T-helper 2 cell treated with Interferon-gamma antibody and Interleukin-4, amounts not matched to agents 5 μg/mL and 100 μg/mL, for 36 hours (primary cell): ENCODE measurements around the gene CYP11A1.
A peak's percentile ranks its signal among the peaks of the same experiment; 100 is the strongest.

Source experiments
- DNase-seq: peaks from one replicate; pipeline ENCODE4 v3.0.0; 2021; ENCODE audit warnings: low spot score
- H3K27ac Mint-ChIP-seq: one replicate; pipeline ENCODE4 v1.8.0; 2021; ENCODE audit warnings: mild to moderate bottlenecking, mixed read lengths
- H3K27me3 Mint-ChIP-seq: one replicate; pipeline ENCODE4 v1.8.0; 2021; ENCODE audit warnings: low read depth, mixed read lengths
- H3K36me3 Mint-ChIP-seq: one replicate; pipeline ENCODE4 v1.8.0; 2021; ENCODE audit warnings: low read depth, mixed read lengths
- H3K4me1 Mint-ChIP-seq: one replicate; pipeline ENCODE4 v1.8.0; 2021; ENCODE audit warnings: low read depth, mixed read lengths
- H3K4me3 Mint-ChIP-seq: one replicate; pipeline ENCODE4 v1.8.0; 2022; ENCODE audit warnings: mild to moderate bottlenecking, moderate library complexity, mixed read lengths
- H3K9me3 Mint-ChIP-seq: one replicate; pipeline ENCODE4 v1.8.0; 2021; ENCODE audit warnings: mixed read lengths

The CYP11A1 gene

GRCh38 chr15:74387621-74388362 lies 20.3 kb upstream of the CYP11A1 start:
- Mint-ChIP-seq H3K4me1 (peaks cover 51% of the 10 kb centered on the region), H3K27ac (peak overlapping the region; percentile 45), H3K4me3 (no peak overlapping the region), H3K9me3 (no peaks in the 10 kb centered on the region), H3K27me3 (no peaks in the 10 kb centered on the region), H3K36me3 (no peaks in the 10 kb centered on the region)
- DNase-seq, result no peak

GRCh38 chr15:74387141-74387541 lies 19.7 kb upstream of the CYP11A1 start:
- Mint-ChIP-seq H3K9me3 (no peaks in the 10 kb centered on the region), H3K4me1 (peaks cover 56% of the 10 kb centered on the region), H3K36me3 (no peaks in the 10 kb centered on the region), H3K27ac (no peak overlapping the region), H3K27me3 (no peaks in the 10 kb centered on the region), H3K4me3 (no peak overlapping the region)
- no peak for DNase-seq

GRCh38 chr15:74386496-74387140 lies 19.2 kb upstream of the CYP11A1 start:
- no peaks in the 10 kb centered on the region for H3K36me3 Mint-ChIP-seq
- DNase-seq, result no peak
- no peaks in the 10 kb centered on the region for H3K27me3 Mint-ChIP-seq
- H3K4me1 Mint-ChIP-seq, result peaks cover 51% of the 10 kb centered on the region
- no peak overlapping the region for H3K4me3 Mint-ChIP-seq
- no peaks in the 10 kb centered on the region for H3K9me3 Mint-ChIP-seq
- no peak overlapping the region for H3K27ac Mint-ChIP-seq

- peaks cover 47% of the 10 kb centered on the region for H3K4me1 Mint-ChIP-seq
- H3K4me3 Mint-ChIP-seq, result no peak overlapping the region
- H3K27ac Mint-ChIP-seq, result peak overlapping the region; percentile 88
- no peaks in the 10 kb centered on the region for H3K27me3 Mint-ChIP-seq
- no peaks in the 10 kb centered on the region for H3K36me3 Mint-ChIP-seq
- H3K9me3 Mint-ChIP-seq, result no peaks in the 10 kb centered on the region
- no peak for DNase-seq
Observed at GRCh38 chr15:74385733-74386132, 18.3 kb upstream of the CYP11A1 start.

- Mint-ChIP-seq H3K27ac (peak overlapping the region; percentile 88), H3K36me3 (no peaks in the 10 kb centered on the region), H3K9me3 (no peaks in the 10 kb centered on the region), H3K4me1 (peaks cover 43% of the 10 kb centered on the region), H3K4me3 (peak overlapping the region; percentile 10), H3K27me3 (no peaks in the 10 kb centered on the region)
- no peak for DNase-seq
Observed at GRCh38 chr15:74384881-74385643, 17.6 kb upstream of the CYP11A1 start.

GRCh38 chr15:74384566-74384880 lies 17.1 kb upstream of the CYP11A1 start:
- Mint-ChIP-seq H3K4me1 (peaks cover 41% of the 10 kb centered on the region), H3K9me3 (no peaks in the 10 kb centered on the region), H3K36me3 (no peaks in the 10 kb centered on the region), H3K4me3 (peak overlapping the region; percentile 47), H3K27ac (peak overlapping the region; percentile 88), H3K27me3 (no peaks in the 10 kb centered on the region)
- DNase-seq, result no peak

- no peaks in the 10 kb centered on the region for H3K27me3 Mint-ChIP-seq
- H3K27ac Mint-ChIP-seq, result peak overlapping the region; percentile 88
- H3K4me3 Mint-ChIP-seq, result peak overlapping the region; percentile 47
- H3K36me3 Mint-ChIP-seq, result no peaks in the 10 kb centered on the region
- H3K9me3 Mint-ChIP-seq, result no peaks in the 10 kb centered on the region
- H3K4me1 Mint-ChIP-seq, result peaks cover 44% of the 10 kb centered on the region
- DNase-seq, result peak; percentile 69
Observed at GRCh38 chr15:74383695-74384565, 16.5 kb upstream of the CYP11A1 start.

- no peak overlapping the region for H3K4me3 Mint-ChIP-seq
- no peaks in the 10 kb centered on the region for H3K27me3 Mint-ChIP-seq
- DNase-seq, result no peak
- peaks cover 47% of the 10 kb centered on the region for H3K4me1 Mint-ChIP-seq
- peak overlapping the region; percentile 88 for H3K27ac Mint-ChIP-seq
- no peaks in the 10 kb centered on the region for H3K36me3 Mint-ChIP-seq
- no peaks in the 10 kb centered on the region for H3K9me3 Mint-ChIP-seq
Observed at GRCh38 chr15:74383286-74383685, 15.8 kb upstream of the CYP11A1 start.

- Mint-ChIP-seq H3K4me3 (no peak overlapping the region), H3K27me3 (no peaks in the 10 kb centered on the region), H3K27ac (peak overlapping the region; percentile 73), H3K9me3 (no peaks in the 10 kb centered on the region), H3K36me3 (no peaks in the 10 kb centered on the region), H3K4me1 (peaks cover 47% of the 10 kb centered on the region)
- DNase-seq, result peak; percentile 76
Observed at GRCh38 chr15:74382004-74382816, 14.8 kb upstream of the CYP11A1 start.

GRCh38 chr15:74381481-74381880 lies 14.0 kb upstream of the CYP11A1 start:
- no peak overlapping the region for H3K4me3 Mint-ChIP-seq
- no peaks in the 10 kb centered on the region for H3K9me3 Mint-ChIP-seq
- H3K4me1 Mint-ChIP-seq, result peaks cover 47% of the 10 kb centered on the region
- DNase-seq, result no peak
- H3K27ac Mint-ChIP-seq, result no peak overlapping the region
- H3K36me3 Mint-ChIP-seq, result no peaks in the 10 kb centered on the region
- no peaks in the 10 kb centered on the region for H3K27me3 Mint-ChIP-seq

- H3K9me3 Mint-ChIP-seq, result no peaks in the 10 kb centered on the region
- H3K4me3 Mint-ChIP-seq, result no peak overlapping the region
- DNase-seq, result no peak
- H3K36me3 Mint-ChIP-seq, result no peaks in the 10 kb centered on the region
- H3K27ac Mint-ChIP-seq, result no peak overlapping the region
- no peaks in the 10 kb centered on the region for H3K27me3 Mint-ChIP-seq
- H3K4me1 Mint-ChIP-seq, result peaks cover 46% of the 10 kb centered on the region
Observed at GRCh38 chr15:74381190-74381453, 13.7 kb upstream of the CYP11A1 start.

GRCh38 chr15:74380361-74381189 lies 13.1 kb upstream of the CYP11A1 start:
- no peaks in the 10 kb centered on the region for H3K9me3 Mint-ChIP-seq
- peaks cover 43% of the 10 kb centered on the region for H3K4me1 Mint-ChIP-seq

More at GRCh38 chr15:74380361-74381189, 13.1 kb upstream of the CYP11A1 start:
- DNase-seq, result no peak
- no peaks in the 10 kb centered on the region for H3K36me3 Mint-ChIP-seq
- no peak overlapping the region for H3K4me3 Mint-ChIP-seq
- H3K27ac Mint-ChIP-seq, result no peak overlapping the region
- no peaks in the 10 kb centered on the region for H3K27me3 Mint-ChIP-seq
